Measurements from ENCODE around the gene DYNAP.

Gene DYNAP, protein sequence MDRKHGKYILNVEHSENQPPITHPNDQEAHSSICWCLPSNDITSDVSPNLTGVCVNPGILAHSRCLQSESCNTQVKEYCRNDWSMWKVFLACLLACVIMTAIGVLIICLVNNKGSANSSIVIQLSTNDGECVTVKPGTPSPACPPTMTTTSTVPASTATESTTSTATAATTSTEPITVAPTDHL

GRCh38 chr18:54590945-54591344 is at the start of gene DYNAP:
Gene DYNAP, plus strand, starts transcription at chr18:54591245. Its CDS starts 38 bp downstream, at chr18:54591283.
- TF ChIP-seq ZFX (IDR thresholded peaks at IDR 0.05), result no peak
- TF ChIP-seq, protein P1, sequence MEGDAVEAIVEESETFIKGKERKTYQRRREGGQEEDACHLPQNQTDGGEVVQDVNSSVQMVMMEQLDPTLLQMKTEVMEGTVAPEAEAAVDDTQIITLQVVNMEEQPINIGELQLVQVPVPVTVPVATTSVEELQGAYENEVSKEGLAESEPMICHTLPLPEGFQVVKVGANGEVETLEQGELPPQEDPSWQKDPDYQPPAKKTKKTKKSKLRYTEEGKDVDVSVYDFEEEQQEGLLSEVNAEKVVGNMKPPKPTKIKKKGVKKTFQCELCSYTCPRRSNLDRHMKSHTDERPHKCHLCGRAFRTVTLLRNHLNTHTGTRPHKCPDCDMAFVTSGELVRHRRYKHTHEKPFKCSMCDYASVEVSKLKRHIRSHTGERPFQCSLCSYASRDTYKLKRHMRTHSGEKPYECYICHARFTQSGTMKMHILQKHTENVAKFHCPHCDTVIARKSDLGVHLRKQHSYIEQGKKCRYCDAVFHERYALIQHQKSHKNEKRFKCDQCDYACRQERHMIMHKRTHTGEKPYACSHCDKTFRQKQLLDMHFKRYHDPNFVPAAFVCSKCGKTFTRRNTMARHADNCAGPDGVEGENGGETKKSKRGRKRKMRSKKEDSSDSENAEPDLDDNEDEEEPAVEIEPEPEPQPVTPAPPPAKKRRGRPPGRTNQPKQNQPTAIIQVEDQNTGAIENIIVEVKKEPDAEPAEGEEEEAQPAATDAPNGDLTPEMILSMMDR (conservative IDR thresholded peaks at IDR 0.05), result no peak
- no peak within 1 kb of the TSS for H3K27ac ChIP-seq

DNA sequence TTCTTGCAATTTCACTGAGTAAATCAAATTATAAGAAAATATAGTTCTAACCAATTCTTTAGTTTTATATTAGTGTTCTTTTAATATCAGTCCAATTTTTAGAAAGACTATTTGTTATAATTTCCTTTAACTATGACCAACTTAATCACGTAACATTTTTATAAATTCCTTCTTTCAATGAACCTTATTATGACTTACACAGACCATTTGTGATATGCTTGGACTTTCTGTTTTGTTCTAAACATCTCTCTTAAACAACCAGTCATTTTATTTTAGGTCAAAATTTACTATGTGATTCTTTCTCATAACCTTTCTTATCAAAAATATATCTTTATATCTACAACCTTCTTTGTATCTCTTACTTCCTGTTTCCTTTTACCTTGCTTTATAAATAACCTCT is 39.5 kb upstream of the DYNAP start:
- H3K27ac ChIP-seq, result no peak overlapping the region
- TF ChIP-seq, protein P1 (conservative IDR thresholded peaks at IDR 0.05), result no peak
- no peak for TF ChIP-seq ZFX (IDR thresholded peaks at IDR 0.05)

DNA sequence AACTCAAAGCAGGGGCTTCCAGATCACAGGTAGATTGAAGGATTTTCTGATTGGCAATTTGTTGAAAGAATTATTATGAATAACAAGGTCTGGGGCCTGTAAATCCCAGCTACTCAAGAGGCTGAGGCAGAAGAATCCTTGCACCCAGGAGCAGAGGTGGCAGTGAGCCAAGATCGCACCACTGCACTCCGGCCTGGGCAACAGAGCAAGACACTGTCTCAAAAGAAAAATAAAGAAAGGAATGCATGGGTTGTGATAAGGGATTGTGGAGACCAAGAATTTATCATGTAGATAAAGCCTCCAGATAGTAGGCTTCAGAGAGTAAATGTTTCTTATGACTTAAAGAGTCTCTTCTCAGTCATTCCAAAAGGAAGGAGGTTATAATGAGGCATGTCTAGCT is 35.8 kb upstream of the DYNAP start:
- no peak overlapping the region for H3K27ac ChIP-seq
- TF ChIP-seq, protein P1 (conservative IDR thresholded peaks at IDR 0.05), result no peak
- no peak for TF ChIP-seq ZFX (IDR thresholded peaks at IDR 0.05)

GRCh38 chr18:54555996-54556395 is 35.0 kb upstream of the DYNAP start:
- H3K27ac ChIP-seq, result no peak overlapping the region
- TF ChIP-seq, protein P1 (conservative IDR thresholded peaks at IDR 0.05), result no peak

DNA sequence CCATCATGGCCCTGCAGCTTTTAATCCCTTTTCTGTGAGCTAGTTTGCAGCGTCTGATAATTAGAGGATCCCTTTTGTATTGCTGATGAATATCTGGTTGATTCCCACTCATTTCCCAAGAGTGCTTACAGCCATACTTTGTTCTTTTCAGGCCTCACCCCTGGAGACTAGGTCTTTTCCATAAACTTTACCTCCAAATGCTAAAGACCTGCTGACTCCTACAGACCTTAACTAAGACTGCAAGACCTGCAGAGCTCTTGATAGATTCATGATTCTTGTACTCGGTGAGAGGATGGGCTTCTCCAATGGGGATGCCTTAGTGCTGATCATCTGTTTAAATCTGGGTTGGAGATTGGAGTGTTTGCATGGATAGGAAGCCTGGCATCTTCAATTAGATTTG is 33.1 kb upstream of the DYNAP start:
- TF ChIP-seq, protein P1 (conservative IDR thresholded peaks at IDR 0.05), result no peak
- TF ChIP-seq ZFX (IDR thresholded peaks at IDR 0.05), result no peak
- H3K27ac ChIP-seq, result no peak overlapping the region

DNA sequence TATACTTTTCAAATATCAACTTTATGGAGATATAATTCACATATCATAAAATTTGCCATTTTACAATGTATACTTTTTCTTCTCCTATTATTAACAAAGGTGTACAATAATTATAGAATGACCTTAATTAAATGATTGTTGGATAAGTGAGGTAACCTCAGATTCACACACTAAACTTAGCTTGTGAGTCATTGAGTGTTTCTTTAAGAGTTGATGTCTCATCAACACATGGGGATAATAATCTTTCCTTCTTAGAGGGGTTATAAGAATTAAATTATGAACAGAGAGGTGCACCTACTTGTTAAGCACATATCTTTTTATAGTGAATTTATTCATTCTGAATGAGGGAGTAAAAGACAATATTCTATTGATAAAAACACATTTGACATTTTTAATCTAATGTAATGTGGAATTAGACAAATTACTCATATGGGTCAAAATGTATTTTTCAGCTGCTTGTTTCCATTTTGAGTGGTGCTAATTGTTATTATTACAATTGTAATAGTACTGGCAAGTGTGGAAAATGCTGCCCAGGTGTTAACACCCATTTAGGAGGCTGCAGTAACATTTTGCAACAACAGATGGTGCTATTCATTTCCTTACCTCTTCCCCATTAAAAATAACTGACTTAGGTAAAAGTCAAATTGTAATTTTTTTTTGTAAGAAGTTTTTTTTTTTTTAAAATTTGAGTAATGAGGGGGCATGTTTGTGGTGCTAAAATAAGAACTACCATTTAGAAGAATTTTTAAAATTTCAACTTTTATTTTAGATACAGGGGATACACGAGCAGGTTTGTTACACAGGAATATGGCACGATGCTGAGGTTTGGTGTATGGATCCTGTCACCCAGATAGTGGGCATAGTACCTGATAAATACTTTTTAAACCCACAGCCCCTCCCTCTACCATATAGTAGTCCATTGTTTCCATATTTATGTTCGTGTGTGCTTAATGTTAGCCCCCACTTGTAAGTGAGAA is 32.1 kb upstream of the DYNAP start:
- H3K27ac ChIP-seq, result no peak overlapping the region
- no peak for TF ChIP-seq ZFX (IDR thresholded peaks at IDR 0.05)
- TF ChIP-seq, protein P1 (conservative IDR thresholded peaks at IDR 0.05), result peak; percentile 82

- H3K27ac ChIP-seq, result no peak overlapping the region
- no peak for TF ChIP-seq ZFX (IDR thresholded peaks at IDR 0.05)
- TF ChIP-seq, protein P1 (conservative IDR thresholded peaks at IDR 0.05), result no peak
Observed at GRCh38 chr18:54561706-54562267, 29.3 kb upstream of the DYNAP start.
